ENCODE data around the gene GATB. TPM values are rescaled to one million over a fixed set of nuclear protein-coding genes. Genes with fewer than 3 reads are reported as not detected.

The GATB gene
- total and polyA plus RNA-seq, 10 donors, result 12.6 to 22.7 (median 17.8) TPM

- H3K4me3 ChIP-seq, result no peak overlapping the region
- no peaks in the 10 kb centered on the region for H3K36me3 ChIP-seq
- no peak for DNase-seq
- no peaks in the 10 kb centered on the region for H3K4me1 ChIP-seq
- H3K27me3 ChIP-seq (replicated peaks in 1 of 7), result no peaks in the 10 kb centered on the region
- no peak overlapping the region for H3K27ac ChIP-seq
- 83 to 91% (median 88%) methylated on average over 3 of the region's 3 CpGs for WGBS, 5 donors
- intact Hi-C loops (cut with DNase I; ENCODE audit: low total_unique reads), result no loop called here
- no peak for TF ChIP-seq POLR2AphosphoS5 (IDR thresholded peaks at IDR 0.05)
- no peak for TF ChIP-seq POLR2A (IDR thresholded peaks at IDR 0.05)
- TF ChIP-seq CTCF (IDR thresholded peaks at IDR 0.05 in 8 of 11, conservative IDR thresholded peaks at IDR 0.05 in 3 of 11), result no peak
- no peaks in the 10 kb centered on the region for H3K9me3 ChIP-seq
Measured at GRCh38 chr4:151796106-151796505, 35.3 kb upstream of the GATB start.

GRCh38 chr4:151792995-151793394 lies 32.2 kb upstream of the GATB start:
- Histone ChIP-seq H3K4me1 (no peaks in the 10 kb centered on the region), H3K36me3 (no peaks in the 10 kb centered on the region), H3K4me3 (no peak overlapping the region), H3K27ac (no peak overlapping the region), H3K9me3 (no peaks in the 10 kb centered on the region), H3K27me3 (replicated peaks in 1 of 7) (no peaks in the 10 kb centered on the region)
- WGBS, 5 donors, result 61 to 70% (median 64%) methylated on average over 4 of the region's 4 CpGs
- no peak for TF ChIP-seq POLR2A (IDR thresholded peaks at IDR 0.05)
- TF ChIP-seq POLR2AphosphoS5 (IDR thresholded peaks at IDR 0.05), result no peak
- TF ChIP-seq CTCF (IDR thresholded peaks at IDR 0.05 in 8 of 11, conservative IDR thresholded peaks at IDR 0.05 in 3 of 11), result no peak
- no peak for DNase-seq
- intact Hi-C loops (cut with DNase I; ENCODE audit: low total_unique reads), result no loop called here

GRCh38 chr4:151792530-151792929 lies 31.7 kb upstream of the GATB start:
- intact Hi-C loops (cut with DNase I; ENCODE audit: low total_unique reads), result no loop called here
- no peaks in the 10 kb centered on the region for H3K4me1 ChIP-seq
- H3K27me3 ChIP-seq (replicated peaks in 1 of 7), result no peaks in the 10 kb centered on the region
- no peak for DNase-seq
- no peaks in the 10 kb centered on the region for H3K36me3 ChIP-seq
- H3K27ac ChIP-seq, result no peak overlapping the region
- no peaks in the 10 kb centered on the region for H3K9me3 ChIP-seq
- WGBS, 5 donors, result 89 to 95% (median 91%) methylated on average over 4 of the region's 4 CpGs
- TF ChIP-seq POLR2A (IDR thresholded peaks at IDR 0.05), result no peak
- no peak for TF ChIP-seq CTCF (IDR thresholded peaks at IDR 0.05 in 8 of 11, conservative IDR thresholded peaks at IDR 0.05 in 3 of 11)
- no peak for TF ChIP-seq POLR2AphosphoS5 (IDR thresholded peaks at IDR 0.05)
- no peak overlapping the region for H3K4me3 ChIP-seq

- DNase-seq, result no peak
- Histone ChIP-seq H3K4me3 (no peak overlapping the region), H3K27ac (no peak overlapping the region), H3K27me3 (replicated peaks in 1 of 7) (peaks cover 0 to 4% (median 0%) of the 10 kb centered on the region in 7 donors), H3K36me3 (no peaks in the 10 kb centered on the region), H3K9me3 (no peaks in the 10 kb centered on the region), H3K4me1 (no peaks in the 10 kb centered on the region)
- TF ChIP-seq POLR2A (IDR thresholded peaks at IDR 0.05), result no peak
- intact Hi-C loops (cut with DNase I; ENCODE audit: low total_unique reads), result no loop called here
Measured at GRCh38 chr4:151788021-151788420, 27.2 kb upstream of the GATB start.

GRCh38 chr4:151786158-151786495 lies 25.3 kb upstream of the GATB start:
- Histone ChIP-seq H3K9me3 (no peaks in the 10 kb centered on the region), H3K27me3 (replicated peaks in 1 of 7) (peaks cover 0 to 5% (median 0%) of the 10 kb centered on the region in 7 donors), H3K27ac (no peak overlapping the region), H3K4me3 (no peak overlapping the region), H3K4me1 (no peaks in the 10 kb centered on the region), H3K36me3 (no peaks in the 10 kb centered on the region)
- intact Hi-C loops (cut with DNase I; ENCODE audit: low total_unique reads), result no loop called here
- 87 to 98% (median 92%) methylated on average over 2 of the region's 2 CpGs for WGBS, 5 donors
- DNase-seq, result no peak
- TF ChIP-seq POLR2AphosphoS5 (IDR thresholded peaks at IDR 0.05) (no peak), POLR2A (IDR thresholded peaks at IDR 0.05) (no peak), CTCF (IDR thresholded peaks at IDR 0.05 in 8 of 11, conservative IDR thresholded peaks at IDR 0.05 in 3 of 11) (no peak)
